22Rv1 (cell line): ENCODE data around the gene ATF7IP2.

ENCODE experiments used
- CTCF ChIP-seq: fragments of 450-650 bp; IDR thresholded peaks from 2 replicates; pipeline ENCODE4 v1.5.1; 2017; ENCODE audit warnings: mild to moderate bottlenecking
- ZFX ChIP-seq: fragments of 450-650 bp; IDR thresholded peaks from 2 replicates; pipeline ENCODE4 v1.6.1; 2017; ENCODE audit warnings: antibody characterized with exemption, borderline replicate concordance

GRCh38 chr16:10490141-10490540, 104.3 kb downstream of the ATF7IP2 start:
- TF ChIP-seq CTCF (no peak), ZFX (no peak)
